A673 (cell line): Measurements from ENCODE around the gene DLG2.

Experiments
- CTCF ChIP-seq: fragments of 300-800, 200-600 bp; sonication (generic); conservative IDR thresholded peaks from 2 replicates; pipeline ENCODE4 v1.5.1; 2017; ENCODE audit warnings: low read depth, mild to moderate bottlenecking, antibody characterized with exemption, low read length, moderate library complexity, mixed read lengths
- EZH2 ChIP-seq: fragments of 200-600 bp; sonication (generic); IDR thresholded peaks from 2 replicates; pipeline ENCODE4 v1.6.1; 2017; ENCODE audit warnings: borderline replicate concordance, low read depth, mild to moderate bottlenecking, mixed read lengths, antibody characterized with exemption, low read length; ENCODE audit not compliant: poor library complexity, severe bottlenecking

GRCh38 chr11:84250834-84251613 lies 1376.1 kb downstream of the DLG2 start:
- TF ChIP-seq EZH2 (no peak), CTCF (no peak)
